ENCODE measurements around the gene DOCK10. TPM values are rescaled to one million over a fixed set of nuclear protein-coding genes. Genes with fewer than 3 reads are reported as not detected.

The DOCK10 gene
- total RNA-seq, 1 donor from 2014 or later, result 9.8 TPM

DNA sequence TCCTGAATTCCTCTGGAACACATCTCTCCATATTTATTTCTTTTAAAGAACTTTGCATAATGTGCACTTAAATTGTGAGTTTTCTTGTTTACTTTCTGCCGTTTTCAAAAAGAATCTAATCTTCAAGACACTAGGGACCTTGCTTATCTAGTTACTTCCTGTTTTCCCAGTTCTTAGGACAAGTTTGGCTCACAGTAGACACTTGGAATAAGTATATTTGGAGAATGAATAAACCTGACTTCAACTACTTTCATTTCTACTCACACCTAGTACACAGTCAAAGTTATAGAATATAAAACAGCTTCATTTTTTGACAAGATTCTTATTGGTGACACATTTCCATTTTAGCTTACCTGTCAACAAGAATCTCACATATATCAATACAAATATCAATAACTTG, 170.5 kb downstream of the DOCK10 start:
- H3K27ac ChIP-seq, result no peak overlapping the region
- H3K4me3 ChIP-seq, result no peak overlapping the region
- TF ChIP-seq, protein P1, sequence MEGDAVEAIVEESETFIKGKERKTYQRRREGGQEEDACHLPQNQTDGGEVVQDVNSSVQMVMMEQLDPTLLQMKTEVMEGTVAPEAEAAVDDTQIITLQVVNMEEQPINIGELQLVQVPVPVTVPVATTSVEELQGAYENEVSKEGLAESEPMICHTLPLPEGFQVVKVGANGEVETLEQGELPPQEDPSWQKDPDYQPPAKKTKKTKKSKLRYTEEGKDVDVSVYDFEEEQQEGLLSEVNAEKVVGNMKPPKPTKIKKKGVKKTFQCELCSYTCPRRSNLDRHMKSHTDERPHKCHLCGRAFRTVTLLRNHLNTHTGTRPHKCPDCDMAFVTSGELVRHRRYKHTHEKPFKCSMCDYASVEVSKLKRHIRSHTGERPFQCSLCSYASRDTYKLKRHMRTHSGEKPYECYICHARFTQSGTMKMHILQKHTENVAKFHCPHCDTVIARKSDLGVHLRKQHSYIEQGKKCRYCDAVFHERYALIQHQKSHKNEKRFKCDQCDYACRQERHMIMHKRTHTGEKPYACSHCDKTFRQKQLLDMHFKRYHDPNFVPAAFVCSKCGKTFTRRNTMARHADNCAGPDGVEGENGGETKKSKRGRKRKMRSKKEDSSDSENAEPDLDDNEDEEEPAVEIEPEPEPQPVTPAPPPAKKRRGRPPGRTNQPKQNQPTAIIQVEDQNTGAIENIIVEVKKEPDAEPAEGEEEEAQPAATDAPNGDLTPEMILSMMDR (IDR thresholded peaks at IDR 0.05), result no peak
- DNase-seq (ENCODE audit: extremely low spot score in 2 of 2), result no peak
- no peaks in the 10 kb centered on the region for H3K27me3 ChIP-seq
- H3K4me1 ChIP-seq, result peaks cover 12% of the 10 kb centered on the region
- no peaks in the 10 kb centered on the region for H3K36me3 ChIP-seq
- intact Hi-C loops (cut with DNase I), result no loop called here
- H3K9me3 ChIP-seq, result no peaks in the 10 kb centered on the region

DNA sequence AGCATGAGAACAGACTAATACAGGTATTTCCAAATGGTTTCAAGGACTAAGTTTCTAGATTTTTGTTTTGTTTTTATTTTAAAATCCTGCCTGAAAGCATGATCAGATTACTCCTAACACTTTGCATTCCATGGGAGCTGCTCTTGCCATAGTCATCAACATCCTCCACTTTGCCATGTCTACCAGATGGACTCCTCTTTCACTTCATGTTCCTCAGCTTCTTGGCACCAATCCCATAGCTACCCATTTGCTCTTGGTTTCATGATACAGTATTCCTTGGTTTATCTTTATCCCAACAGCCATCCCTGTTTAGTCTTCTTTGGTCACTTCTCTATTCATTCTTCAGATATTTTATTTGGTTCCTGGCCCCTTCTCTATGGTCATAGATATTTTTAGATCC, 171.9 kb downstream of the DOCK10 start:
- Histone ChIP-seq H3K36me3 (no peaks in the 10 kb centered on the region), H3K27ac (peak overlapping the region; percentile 4), H3K9me3 (no peaks in the 10 kb centered on the region), H3K4me1 (peaks cover 12% of the 10 kb centered on the region), H3K4me3 (no peak overlapping the region), H3K27me3 (no peaks in the 10 kb centered on the region)
- TF ChIP-seq, protein P1 (IDR thresholded peaks at IDR 0.05), result no peak
- TF ChIP-seq POLR2A (IDR thresholded peaks at IDR 0.05), result no peak
- no peak for TF ChIP-seq POLR2AphosphoS5 (IDR thresholded peaks at IDR 0.05; ENCODE audit: insufficient read depth in 1 of 2, low read depth in 1 of 2)
- intact Hi-C loops (cut with DNase I), result no loop called here
- DNase-seq (ENCODE audit: extremely low spot score in 2 of 2), result no peak

DNA sequence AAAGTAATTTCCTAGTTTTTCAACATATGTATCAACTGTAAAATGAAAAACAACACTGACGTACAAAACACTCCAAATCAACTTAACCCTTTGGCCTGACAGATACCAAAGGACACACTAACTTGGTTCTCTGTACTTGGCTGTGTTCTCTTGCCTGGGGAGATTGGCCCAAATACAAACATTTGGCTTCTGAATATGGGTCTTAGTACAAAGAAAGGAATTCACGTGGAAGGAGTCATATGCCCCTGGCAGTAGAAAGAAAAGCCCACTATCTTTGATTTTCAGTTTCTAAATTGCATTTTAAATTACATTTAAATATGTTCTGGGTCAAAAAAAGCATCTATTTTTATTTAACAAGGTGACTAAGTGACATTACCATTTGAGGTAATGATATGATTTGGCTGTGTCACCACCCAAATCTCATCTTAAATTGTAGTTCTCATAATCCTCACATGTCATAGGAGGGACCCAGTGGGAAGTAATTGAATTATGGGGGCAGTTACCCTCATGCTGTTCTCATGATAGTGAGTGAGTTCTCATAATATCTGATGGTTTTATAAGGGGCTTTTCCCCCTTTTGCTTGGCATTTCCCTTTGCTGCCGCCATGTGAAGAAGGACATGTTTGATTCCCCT, 172.6 kb downstream of the DOCK10 start:
- no peak for DNase-seq (ENCODE audit: extremely low spot score in 2 of 2)
- intact Hi-C loops (cut with DNase I), result no loop called here
- no peaks in the 10 kb centered on the region for H3K9me3 ChIP-seq
- H3K4me1 ChIP-seq, result peaks cover 12% of the 10 kb centered on the region
- H3K27ac ChIP-seq, result peak overlapping the region; percentile 4
- H3K27me3 ChIP-seq, result no peaks in the 10 kb centered on the region
- TF ChIP-seq, protein P1 (IDR thresholded peaks at IDR 0.05), result no peak
- no peak for TF ChIP-seq POLR2AphosphoS5 (IDR thresholded peaks at IDR 0.05; ENCODE audit: insufficient read depth in 1 of 2, low read depth in 1 of 2)
- no peaks in the 10 kb centered on the region for H3K36me3 ChIP-seq
- H3K4me3 ChIP-seq, result no peak overlapping the region

DNA sequence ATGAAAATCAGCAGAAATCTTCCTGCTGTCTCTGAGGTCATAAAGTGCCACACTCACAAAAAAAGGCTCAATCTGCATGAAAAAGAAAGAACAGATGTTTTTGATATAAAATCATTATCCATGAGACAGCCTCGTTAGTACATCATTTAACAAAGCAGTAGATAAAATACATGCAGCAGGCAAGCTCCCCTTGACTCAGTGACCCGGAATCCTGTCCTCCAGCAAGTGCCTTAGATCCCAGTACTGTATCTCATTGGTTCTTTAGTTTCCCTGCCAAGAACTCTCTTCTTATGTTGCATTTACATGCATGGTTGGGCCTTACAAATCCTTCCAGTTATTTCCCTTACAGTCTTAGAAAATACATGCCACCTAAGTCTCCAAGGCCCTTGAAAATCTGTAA, 177.3 kb downstream of the DOCK10 start:
- TF ChIP-seq POLR2A (IDR thresholded peaks at IDR 0.05) (no peak), POLR2AphosphoS5 (IDR thresholded peaks at IDR 0.05; ENCODE audit: insufficient read depth in 1 of 2, low read depth in 1 of 2) (no peak)
- TF ChIP-seq, protein P1 (IDR thresholded peaks at IDR 0.05), result no peak
- peaks cover 27% of the 10 kb centered on the region for H3K4me1 ChIP-seq
- H3K4me3 ChIP-seq, result no peak overlapping the region
- no peaks in the 10 kb centered on the region for H3K27me3 ChIP-seq
- peaks cover 0 to 5% of the 10 kb centered on the region in 2 donors for H3K36me3 ChIP-seq
- H3K27ac ChIP-seq, result no peak overlapping the region
- DNase-seq (ENCODE audit: extremely low spot score in 2 of 2), result no peak
- H3K9me3 ChIP-seq, result no peaks in the 10 kb centered on the region
- intact Hi-C loops (cut with DNase I), result no loop called here

DNA sequence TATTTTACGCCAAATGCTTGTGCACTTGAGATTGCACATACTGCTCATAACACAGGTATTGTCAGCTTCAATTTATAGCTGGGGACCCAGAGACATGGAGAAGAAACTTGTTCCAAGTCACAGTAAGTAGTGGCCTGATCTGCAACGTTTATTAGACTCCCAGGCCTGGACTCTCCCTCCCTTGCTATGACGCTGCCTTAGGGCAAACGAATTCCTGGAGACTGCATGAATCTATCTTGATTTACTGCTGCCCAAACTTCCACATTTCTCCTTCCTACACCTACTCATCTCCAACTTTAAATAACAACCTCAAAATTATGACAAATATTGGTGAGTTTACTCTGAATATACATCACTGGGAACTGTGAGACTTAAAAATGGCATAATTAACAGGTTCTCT, 181.0 kb downstream of the DOCK10 start:
- Histone ChIP-seq H3K27me3 (no peaks in the 10 kb centered on the region), H3K4me3 (no peak overlapping the region), H3K27ac (no peak overlapping the region), H3K36me3 (peaks cover 0 to 5% of the 10 kb centered on the region in 2 donors), H3K9me3 (no peaks in the 10 kb centered on the region), H3K4me1 (peaks cover 15% of the 10 kb centered on the region)
- no peak for TF ChIP-seq POLR2AphosphoS5 (IDR thresholded peaks at IDR 0.05; ENCODE audit: insufficient read depth in 1 of 2, low read depth in 1 of 2)
- TF ChIP-seq, protein P1 (IDR thresholded peaks at IDR 0.05), result no peak
- intact Hi-C loops (cut with DNase I), result no loop called here
- no peak for DNase-seq (ENCODE audit: extremely low spot score in 2 of 2)

Measured in vagina (tissue), 2 donors.